ENCODE measurements around the gene TRAPPC3.

TRAPPC3 gene

GRCh38 chr1:36151134-36151844 lies 2.0 kb upstream of the TRAPPC3 start:
- H3K27me3 ChIP-seq (ENCODE audit: control insufficient read depth in 1 of 2, insufficient read depth in 2 of 2, low read length in 2 of 2) = no peaks in the 10 kb centered on the region
- H3K27ac ChIP-seq (ENCODE audit: low read depth, low read length) = peak overlapping the region; percentile 32
- H3K9me3 ChIP-seq (ENCODE audit: control insufficient read depth in 1 of 2, low read length in 2 of 2) = no peaks in the 10 kb centered on the region
- peak overlapping the region in 1 of 2 donors; percentile 63 for H3K4me3 ChIP-seq (ENCODE audit: low read depth in 1 of 2, low read length in 2 of 2)
- peak overlapping the region; percentile 18 to 44 for H3K9ac ChIP-seq (ENCODE audit: low read depth in 1 of 2, low read length in 2 of 2)
- peaks cover 37 to 43% of the 10 kb centered on the region in 2 donors for H3K4me1 ChIP-seq (ENCODE audit: control insufficient read depth in 1 of 2, insufficient read depth in 2 of 2, low read length in 2 of 2)
- peaks cover 0 to 4% of the 10 kb centered on the region in 2 donors for H3K36me3 ChIP-seq (ENCODE audit: control insufficient read depth in 1 of 2, insufficient read depth in 2 of 2, low read length in 2 of 2)

GRCh38 chr1:36150296-36151133 lies 1.2 kb upstream of the TRAPPC3 start:
- H3K27ac ChIP-seq (ENCODE audit: low read depth, low read length) = peak overlapping the region; percentile 90
- H3K4me3 ChIP-seq (ENCODE audit: low read depth in 1 of 2, low read length in 2 of 2) = peak overlapping the region in 1 of 2 donors; percentile 63
- H3K27me3 ChIP-seq (ENCODE audit: control insufficient read depth in 1 of 2, insufficient read depth in 2 of 2, low read length in 2 of 2) = no peaks in the 10 kb centered on the region
- peak overlapping the region; percentile 44 to 84 for H3K9ac ChIP-seq (ENCODE audit: low read depth in 1 of 2, low read length in 2 of 2)
- peaks cover 37 to 43% of the 10 kb centered on the region in 2 donors for H3K4me1 ChIP-seq (ENCODE audit: control insufficient read depth in 1 of 2, insufficient read depth in 2 of 2, low read length in 2 of 2)
- peaks cover 0 to 4% of the 10 kb centered on the region in 2 donors for H3K36me3 ChIP-seq (ENCODE audit: control insufficient read depth in 1 of 2, insufficient read depth in 2 of 2, low read length in 2 of 2)
- H3K9me3 ChIP-seq (ENCODE audit: control insufficient read depth in 1 of 2, low read length in 2 of 2) = no peaks in the 10 kb centered on the region

- peak overlapping the region; percentile 90 for H3K27ac ChIP-seq (ENCODE audit: low read depth, low read length)
- no peaks in the 10 kb centered on the region for H3K9me3 ChIP-seq (ENCODE audit: control insufficient read depth in 1 of 2, low read length in 2 of 2)
- H3K36me3 ChIP-seq (ENCODE audit: control insufficient read depth in 1 of 2, insufficient read depth in 2 of 2, low read length in 2 of 2) = peaks cover 3 to 4% of the 10 kb centered on the region in 2 donors
- H3K4me3 ChIP-seq (ENCODE audit: low read depth in 1 of 2, low read length in 2 of 2) = peak overlapping the region in 1 of 2 donors; percentile 50
- peak overlapping the region; percentile 44 to 61 for H3K9ac ChIP-seq (ENCODE audit: low read depth in 1 of 2, low read length in 2 of 2)
- H3K4me1 ChIP-seq (ENCODE audit: control insufficient read depth in 1 of 2, insufficient read depth in 2 of 2, low read length in 2 of 2) = peaks cover 31 to 40% of the 10 kb centered on the region in 2 donors
- no peaks in the 10 kb centered on the region for H3K27me3 ChIP-seq (ENCODE audit: control insufficient read depth in 1 of 2, insufficient read depth in 2 of 2, low read length in 2 of 2)
These were observed 648 bp upstream of the TRAPPC3 start for GRCh38 chr1:36149973-36150295.

GRCh38 chr1:36148821-36149236 lies 457 bp downstream of the TRAPPC3 start:
- peak overlapping the region; percentile 81 for H3K27ac ChIP-seq (ENCODE audit: low read depth, low read length)
- H3K9ac ChIP-seq (ENCODE audit: low read depth in 1 of 2, low read length in 2 of 2) = peak overlapping the region; percentile 61 to 79
- H3K9me3 ChIP-seq (ENCODE audit: control insufficient read depth in 1 of 2, low read length in 2 of 2) = no peaks in the 10 kb centered on the region
- peaks cover 27 to 37% of the 10 kb centered on the region in 2 donors for H3K4me1 ChIP-seq (ENCODE audit: control insufficient read depth in 1 of 2, insufficient read depth in 2 of 2, low read length in 2 of 2)
- H3K36me3 ChIP-seq (ENCODE audit: control insufficient read depth in 1 of 2, insufficient read depth in 2 of 2, low read length in 2 of 2) = peaks cover 3 to 4% of the 10 kb centered on the region in 2 donors
- no peaks in the 10 kb centered on the region for H3K27me3 ChIP-seq (ENCODE audit: control insufficient read depth in 1 of 2, insufficient read depth in 2 of 2, low read length in 2 of 2)
- peak overlapping the region; percentile 79 to 92 for H3K4me3 ChIP-seq (ENCODE audit: low read depth in 1 of 2, low read length in 2 of 2)

- Histone ChIP-seq H3K27me3 (ENCODE audit: control insufficient read depth in 1 of 2, insufficient read depth in 2 of 2, low read length in 2 of 2) (no peaks in the 10 kb centered on the region), H3K9ac (ENCODE audit: low read depth in 1 of 2, low read length in 2 of 2) (no peak overlapping the region), H3K4me1 (ENCODE audit: control insufficient read depth in 1 of 2, insufficient read depth in 2 of 2, low read length in 2 of 2) (peaks cover 14 to 16% of the 10 kb centered on the region in 2 donors), H3K36me3 (ENCODE audit: control insufficient read depth in 1 of 2, insufficient read depth in 2 of 2, low read length in 2 of 2) (peaks cover 12 to 14% of the 10 kb centered on the region in 2 donors), H3K4me3 (ENCODE audit: low read depth in 1 of 2, low read length in 2 of 2) (no peak overlapping the region), H3K27ac (ENCODE audit: low read depth, low read length) (no peak overlapping the region), H3K9me3 (ENCODE audit: control insufficient read depth in 1 of 2, low read length in 2 of 2) (no peaks in the 10 kb centered on the region)
These were observed 4.9 kb downstream of the TRAPPC3 start for GRCh38 chr1:36144413-36144812.

- Histone ChIP-seq H3K36me3 (ENCODE audit: control insufficient read depth in 1 of 2, insufficient read depth in 2 of 2, low read length in 2 of 2) (peaks cover 14 to 18% of the 10 kb centered on the region in 2 donors), H3K9me3 (ENCODE audit: control insufficient read depth in 1 of 2, low read length in 2 of 2) (no peaks in the 10 kb centered on the region), H3K9ac (ENCODE audit: low read depth in 1 of 2, low read length in 2 of 2) (no peak overlapping the region), H3K27me3 (ENCODE audit: control insufficient read depth in 1 of 2, insufficient read depth in 2 of 2, low read length in 2 of 2) (no peaks in the 10 kb centered on the region), H3K4me1 (ENCODE audit: control insufficient read depth in 1 of 2, insufficient read depth in 2 of 2, low read length in 2 of 2) (peaks cover 10 to 12% of the 10 kb centered on the region in 2 donors), H3K27ac (ENCODE audit: low read depth, low read length) (no peak overlapping the region), H3K4me3 (ENCODE audit: low read depth in 1 of 2, low read length in 2 of 2) (no peak overlapping the region)
These were observed 5.9 kb downstream of the TRAPPC3 start for GRCh38 chr1:36143424-36143823.

GRCh38 chr1:36142121-36142520 lies 7.2 kb downstream of the TRAPPC3 start:
- Histone ChIP-seq H3K9me3 (ENCODE audit: control insufficient read depth in 1 of 2, low read length in 2 of 2) (no peaks in the 10 kb centered on the region), H3K27me3 (ENCODE audit: control insufficient read depth in 1 of 2, insufficient read depth in 2 of 2, low read length in 2 of 2) (no peaks in the 10 kb centered on the region), H3K27ac (ENCODE audit: low read depth, low read length) (no peak overlapping the region), H3K4me1 (ENCODE audit: control insufficient read depth in 1 of 2, insufficient read depth in 2 of 2, low read length in 2 of 2) (peaks cover 5 to 7% of the 10 kb centered on the region in 2 donors), H3K4me3 (ENCODE audit: low read depth in 1 of 2, low read length in 2 of 2) (no peak overlapping the region), H3K9ac (ENCODE audit: low read depth in 1 of 2, low read length in 2 of 2) (no peak overlapping the region), H3K36me3 (ENCODE audit: control insufficient read depth in 1 of 2, insufficient read depth in 2 of 2, low read length in 2 of 2) (peaks cover 26 to 31% of the 10 kb centered on the region in 2 donors)

GRCh38 chr1:36139521-36139920 lies 9.8 kb downstream of the TRAPPC3 start:
- peaks cover 29 to 35% of the 10 kb centered on the region in 2 donors for H3K36me3 ChIP-seq (ENCODE audit: control insufficient read depth in 1 of 2, insufficient read depth in 2 of 2, low read length in 2 of 2)

GRCh38 chr1:36137776-36138175 lies 11.5 kb downstream of the TRAPPC3 start:
- Histone ChIP-seq H3K4me1 (ENCODE audit: control insufficient read depth in 1 of 2, insufficient read depth in 2 of 2, low read length in 2 of 2) (peaks cover 11 to 17% of the 10 kb centered on the region in 2 donors), H3K27ac (ENCODE audit: low read depth, low read length) (no peak overlapping the region), H3K27me3 (ENCODE audit: control insufficient read depth in 1 of 2, insufficient read depth in 2 of 2, low read length in 2 of 2) (no peaks in the 10 kb centered on the region), H3K36me3 (ENCODE audit: control insufficient read depth in 1 of 2, insufficient read depth in 2 of 2, low read length in 2 of 2) (peaks cover 29 to 35% of the 10 kb centered on the region in 2 donors), H3K4me3 (ENCODE audit: low read depth in 1 of 2, low read length in 2 of 2) (no peak overlapping the region), H3K9ac (ENCODE audit: low read depth in 1 of 2, low read length in 2 of 2) (no peak overlapping the region), H3K9me3 (ENCODE audit: control insufficient read depth in 1 of 2, low read length in 2 of 2) (no peaks in the 10 kb centered on the region)

More at GRCh38 chr1:36139521-36139920, 9.8 kb downstream of the TRAPPC3 start:
- H3K9ac ChIP-seq (ENCODE audit: low read depth in 1 of 2, low read length in 2 of 2) = no peak overlapping the region
- H3K27me3 ChIP-seq (ENCODE audit: control insufficient read depth in 1 of 2, insufficient read depth in 2 of 2, low read length in 2 of 2) = no peaks in the 10 kb centered on the region
- peaks cover 5 to 7% of the 10 kb centered on the region in 2 donors for H3K4me1 ChIP-seq (ENCODE audit: control insufficient read depth in 1 of 2, insufficient read depth in 2 of 2, low read length in 2 of 2)
- no peaks in the 10 kb centered on the region for H3K9me3 ChIP-seq (ENCODE audit: control insufficient read depth in 1 of 2, low read length in 2 of 2)
- H3K4me3 ChIP-seq (ENCODE audit: low read depth in 1 of 2, low read length in 2 of 2) = no peak overlapping the region
- no peak overlapping the region for H3K27ac ChIP-seq (ENCODE audit: low read depth, low read length)

- H3K36me3 ChIP-seq (ENCODE audit: control insufficient read depth in 1 of 2, insufficient read depth in 2 of 2, low read length in 2 of 2) = peaks cover 29 to 35% of the 10 kb centered on the region in 2 donors
- no peak overlapping the region for H3K9ac ChIP-seq (ENCODE audit: low read depth in 1 of 2, low read length in 2 of 2)
- no peaks in the 10 kb centered on the region for H3K9me3 ChIP-seq (ENCODE audit: control insufficient read depth in 1 of 2, low read length in 2 of 2)
- peaks cover 7 to 14% of the 10 kb centered on the region in 2 donors for H3K4me1 ChIP-seq (ENCODE audit: control insufficient read depth in 1 of 2, insufficient read depth in 2 of 2, low read length in 2 of 2)
- no peak overlapping the region for H3K4me3 ChIP-seq (ENCODE audit: low read depth in 1 of 2, low read length in 2 of 2)
- no peak overlapping the region for H3K27ac ChIP-seq (ENCODE audit: low read depth, low read length)
- no peaks in the 10 kb centered on the region for H3K27me3 ChIP-seq (ENCODE audit: control insufficient read depth in 1 of 2, insufficient read depth in 2 of 2, low read length in 2 of 2)
These were observed 12.1 kb downstream of the TRAPPC3 start for GRCh38 chr1:36137226-36137625.
